HG03135 (cell line): Measurements from ENCODE around the gene UGT2A3.
"Not testable (repeated sequence)": the region's sequence is repeated elsewhere in the genome, so short reads cannot be mapped to it uniquely, and the experiment has no call there.

ENCODE experiments used
- ATAC-seq: cut with Tn5 transposase; IDR thresholded peaks from one replicate; pipeline ENCODE4 v1.9.1; 2021; ENCODE audit warnings: mild to moderate bottlenecking, moderate library complexity; ENCODE audit not compliant: unreplicated experiment

Gene UGT2A3

GRCh38 chr4:68951078-68951805 lies at the start of gene UGT2A3:
Gene UGT2A3 (minus strand): TSS chr4:68951804. CDS start chr4:68951760, 44 bp downstream.
- no peak for ATAC-seq

DNA sequence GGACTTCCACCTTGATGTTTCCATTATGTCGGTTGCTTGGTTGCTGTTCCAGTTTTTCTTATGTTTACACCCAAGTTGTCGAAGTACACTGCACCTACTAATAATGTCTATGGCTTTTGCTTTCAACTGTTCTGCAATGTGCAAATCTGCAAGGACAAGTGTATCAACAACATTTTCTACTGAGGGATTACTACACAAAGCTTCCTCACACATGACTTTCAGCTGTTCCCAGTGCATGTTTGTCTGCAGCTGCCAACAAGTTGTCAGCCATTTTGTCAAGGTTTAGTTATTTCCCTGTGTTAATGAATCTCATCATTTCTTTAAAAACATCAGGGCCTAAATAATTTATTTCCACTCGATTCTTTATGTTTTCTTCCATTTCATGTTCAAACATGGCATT lies 45.4 kb upstream of the UGT2A3 start:
- ATAC-seq, result no peak

- ATAC-seq, result no peak
Observed at GRCh38 chr4:68995292-68995691, 43.7 kb upstream of the UGT2A3 start.

GRCh38 chr4:68987007-68987406 lies 35.4 kb upstream of the UGT2A3 start:
- ATAC-seq, result peak; percentile 83

DNA sequence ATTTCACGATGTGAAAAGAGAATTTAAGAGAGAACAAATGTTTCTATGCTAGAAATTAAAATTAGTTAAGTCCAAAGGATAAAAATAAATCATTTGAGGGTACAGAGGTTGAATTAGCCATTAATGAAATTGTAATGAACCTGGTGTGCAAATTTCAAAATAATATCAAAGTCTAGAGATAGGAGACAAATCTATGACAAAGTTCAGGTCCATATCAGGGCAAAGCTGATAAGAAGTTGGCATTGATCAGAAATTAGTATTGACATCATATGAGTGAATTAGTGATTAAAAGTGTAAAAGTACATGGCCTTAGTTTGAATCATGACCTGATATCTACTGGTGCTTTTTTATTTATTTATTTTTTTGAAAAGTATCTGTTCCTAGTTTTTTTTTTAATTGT lies 33.8 kb upstream of the UGT2A3 start:
- ATAC-seq, result no peak

DNA sequence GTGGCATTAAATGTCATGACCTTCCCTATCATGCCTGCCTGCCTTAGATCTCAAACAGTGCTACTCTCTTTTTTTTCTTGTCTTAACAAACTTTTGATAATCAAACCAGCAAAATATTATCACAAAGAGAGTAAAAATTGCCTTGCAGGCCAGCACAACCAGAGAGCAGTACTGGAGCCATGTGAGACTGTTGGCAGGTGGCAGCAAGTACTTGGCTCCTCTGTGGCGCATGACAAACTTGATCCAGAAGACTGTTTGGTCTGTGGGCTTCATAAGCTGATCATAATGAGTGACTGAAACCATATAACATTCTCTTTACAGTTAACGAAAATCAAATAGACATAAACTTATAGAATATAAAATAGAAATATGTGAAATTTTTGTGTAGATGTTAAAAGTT lies 33.3 kb upstream of the UGT2A3 start:
- no peak for ATAC-seq

GRCh38 chr4:68963374-68963773 lies 11.8 kb upstream of the UGT2A3 start:
- no peak for ATAC-seq

- ATAC-seq, result no peak
Observed at GRCh38 chr4:68962868-68963267, 11.3 kb upstream of the UGT2A3 start.

DNA sequence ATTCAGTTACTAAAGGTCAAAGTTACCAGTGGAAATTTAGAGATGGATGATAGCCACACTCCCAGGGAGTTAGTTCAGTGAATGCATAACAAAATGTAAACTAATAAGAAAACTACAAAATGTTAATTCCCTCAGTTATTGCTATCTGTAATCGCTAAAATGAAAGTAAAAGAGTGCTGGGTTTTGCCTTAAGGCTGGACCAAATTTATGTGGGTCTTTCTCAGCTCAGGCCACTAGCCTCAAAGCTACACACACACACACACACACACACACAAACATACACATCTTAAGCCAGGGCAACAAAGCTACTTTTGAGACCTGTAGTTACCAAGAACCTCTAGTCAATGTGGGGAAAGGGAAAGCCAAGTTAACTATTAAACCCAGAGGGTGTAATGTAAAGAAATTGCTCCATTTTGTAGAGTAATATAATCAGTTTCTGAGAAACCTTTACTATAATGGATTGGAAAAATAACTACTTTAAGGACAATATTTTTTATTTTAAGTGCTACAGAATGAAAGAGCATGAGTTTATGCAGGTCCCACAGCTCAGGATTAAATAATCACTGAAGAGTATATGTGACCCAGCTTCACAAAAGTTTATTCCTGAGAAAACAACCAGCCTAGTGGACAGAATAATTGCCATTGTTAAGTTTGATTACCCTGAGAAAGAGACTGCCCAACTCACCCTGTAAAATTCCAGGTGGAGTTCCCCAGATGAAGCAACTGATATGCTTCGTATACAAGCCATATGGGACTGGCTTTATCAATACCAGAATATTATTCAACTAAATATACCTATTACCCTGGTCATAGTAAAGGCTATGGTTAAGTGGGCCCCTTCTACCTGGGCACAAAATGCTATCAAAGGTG lies 8.9 kb upstream of the UGT2A3 start:
- no peak for ATAC-seq

GRCh38 chr4:68959085-68959484 lies 7.5 kb upstream of the UGT2A3 start:
- ATAC-seq, result not testable (repeated sequence)

GRCh38 chr4:68954126-68954525 lies 2.5 kb upstream of the UGT2A3 start:
- no peak for ATAC-seq

- ATAC-seq, result no peak
Observed at GRCh38 chr4:68953056-68953596, 1.5 kb upstream of the UGT2A3 start.

DNA sequence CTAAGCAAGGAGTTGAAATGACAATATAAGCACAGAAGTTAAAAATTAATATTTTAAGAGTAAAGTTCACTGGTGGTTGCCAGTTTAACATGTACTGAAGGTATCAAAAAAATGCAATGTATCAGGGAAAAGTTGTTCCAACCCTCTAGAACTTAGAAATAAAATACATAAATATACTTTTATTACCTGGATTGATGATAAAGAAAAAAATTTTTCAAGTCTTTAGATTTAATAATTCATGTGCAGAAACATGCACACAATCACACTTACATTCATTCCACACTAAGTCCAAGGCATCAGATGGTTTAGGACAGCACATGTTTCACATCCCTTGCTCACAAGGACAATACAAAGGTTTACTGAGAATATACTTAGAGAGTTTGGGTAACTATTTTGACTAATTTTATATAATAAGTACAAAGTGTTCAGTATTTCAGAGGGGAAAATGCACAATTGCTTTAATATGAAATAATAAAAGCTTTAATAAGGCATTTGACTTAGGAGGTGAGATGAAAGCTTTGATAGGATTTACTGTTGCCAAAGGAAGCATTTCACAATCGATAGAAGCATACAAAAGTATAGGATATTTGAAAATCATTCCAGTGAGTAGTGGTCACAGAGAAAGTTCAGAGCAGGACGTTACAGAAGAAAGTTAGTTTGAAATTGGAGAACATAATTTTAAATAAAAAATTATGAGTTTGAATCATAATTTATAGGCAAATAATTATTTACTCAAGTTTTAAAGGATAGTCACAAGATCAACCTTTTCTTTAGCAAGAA lies 392 bp upstream of the UGT2A3 start:
- no peak for ATAC-seq

DNA sequence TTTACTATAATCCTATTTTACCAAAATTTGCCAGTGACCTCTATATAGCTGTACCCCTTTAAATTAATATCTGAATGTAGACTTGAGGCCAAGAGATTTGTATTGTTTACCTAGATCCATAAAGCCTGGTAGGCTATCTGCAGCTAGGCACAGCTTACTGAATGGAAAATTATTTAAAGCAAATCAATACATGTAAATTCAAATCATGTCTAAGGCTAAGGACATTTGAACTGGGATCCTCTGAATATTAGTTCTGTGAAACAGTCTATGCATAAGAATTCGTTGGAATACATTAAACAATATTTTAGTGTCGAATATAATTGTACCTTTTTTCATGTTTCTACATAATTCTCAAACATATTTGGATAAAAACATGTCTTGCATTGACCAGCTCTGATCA lies 1.6 kb downstream of the UGT2A3 start:
- ATAC-seq, result no peak

- ATAC-seq, result no peak
Observed at GRCh38 chr4:68948985-68949384, 2.6 kb downstream of the UGT2A3 start.

GRCh38 chr4:68948044-68948743 lies 3.4 kb downstream of the UGT2A3 start:
- ATAC-seq, result no peak

GRCh38 chr4:68929076-68929737 lies 22.4 kb downstream of the UGT2A3 start:
- ATAC-seq, result no peak

- ATAC-seq, result no peak
Observed at GRCh38 chr4:68927165-68927564, 24.4 kb downstream of the UGT2A3 start.

DNA sequence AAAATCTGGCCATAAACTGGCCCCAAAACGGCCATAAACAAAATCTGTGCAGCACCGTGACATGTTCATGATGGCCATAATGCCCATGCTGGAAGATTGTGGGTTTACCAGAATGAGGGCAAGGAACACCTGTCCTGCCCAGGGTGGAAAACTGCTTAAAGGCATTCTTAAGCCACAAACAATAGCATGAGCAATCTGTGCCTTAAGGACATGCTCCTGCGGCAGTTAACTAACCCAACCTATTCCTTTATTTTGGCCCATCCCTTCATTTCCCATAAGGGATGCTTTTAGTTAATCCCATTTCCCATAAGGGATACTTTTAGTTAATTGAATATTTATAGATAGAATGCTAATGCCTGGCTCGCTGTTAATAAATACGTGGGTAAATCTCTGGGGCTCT lies 29.4 kb downstream of the UGT2A3 start:
- ATAC-seq, result not testable (repeated sequence)

DNA sequence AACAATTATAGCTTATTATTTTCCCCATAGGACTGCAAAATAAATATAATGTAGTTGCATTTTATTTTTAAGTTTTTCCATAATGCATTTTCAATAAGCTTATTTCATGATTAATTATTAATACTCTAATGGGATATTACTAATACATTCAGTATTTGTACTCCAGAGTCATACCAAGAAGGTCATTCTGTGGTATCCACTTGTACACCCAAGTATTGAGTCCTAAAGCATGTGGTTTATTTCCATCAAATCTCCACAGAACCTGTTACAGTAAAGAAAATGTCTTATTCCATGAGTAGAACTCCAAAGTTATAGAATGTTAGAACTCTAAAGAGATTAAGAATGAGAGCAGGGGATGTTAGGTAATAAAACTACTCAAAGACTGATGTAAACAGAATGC lies 30.6 kb downstream of the UGT2A3 start:
- ATAC-seq, result no peak
